HEK293T (cell line): ENCODE data around the gene C20orf144.

Source experiments
- CTCF ChIA-PET: fragments of 350-600 bp; formaldehyde crosslinking; extraction: SDS; loops from one replicate; lab custom pipeline; 2021; ENCODE audit warnings: antibody characterized with exemption, inconsistent platforms; lab: Yijun Ruan, JAX
- POLR2A ChIA-PET: fragments of 350-600 bp; formaldehyde crosslinking; extraction: SDS; loops from one replicate; lab custom pipeline; 2020; ENCODE audit warnings: antibody characterized with exemption, inconsistent platforms; lab: Yijun Ruan, JAX
- DNase-seq: peaks from one replicate; pipeline ENCODE4 v3.0.0; 2012; ENCODE audit warnings: mixed read lengths; ENCODE audit errors: extremely low spot score
- ARNT ChIP-seq: fragments of 450-650 bp; IDR thresholded peaks from 2 replicates; pipeline ENCODE4 v1.6.1; 2017; ENCODE audit warnings: mild to moderate bottlenecking
- BHLHE40 ChIP-seq: fragments of 450-650 bp; IDR thresholded peaks from 2 replicates; pipeline ENCODE4 v1.6.1; 2016; ENCODE audit warnings: mild to moderate bottlenecking, moderate library complexity, borderline replicate concordance
- CTBP1 ChIP-seq: fragments of 450-650 bp; IDR thresholded peaks from 2 replicates; pipeline ENCODE4 v1.6.1; 2016; ENCODE audit warnings: borderline replicate concordance
- ELF4 ChIP-seq: fragments of 450-650 bp; IDR thresholded peaks from 2 replicates; pipeline ENCODE4 v1.6.1; 2017; ENCODE audit warnings: antibody characterized with exemption
- FOXA1 ChIP-seq: fragments of 450-650 bp; IDR thresholded peaks from 2 replicates; pipeline ENCODE4 v1.6.1; 2016; ENCODE audit warnings: mild to moderate bottlenecking
- FOXK2 ChIP-seq: fragments of 450-650 bp; IDR thresholded peaks from 2 replicates; pipeline ENCODE4 v1.6.1; 2016; ENCODE audit warnings: mild to moderate bottlenecking
- FOXM1 ChIP-seq: fragments of 450-650 bp; IDR thresholded peaks from 2 replicates; pipeline ENCODE4 v1.6.1; 2017; ENCODE audit warnings: mild to moderate bottlenecking, borderline replicate concordance
- HDGF ChIP-seq: fragments of 450-650 bp; IDR thresholded peaks from 2 replicates; pipeline ENCODE4 v1.6.1; 2017; ENCODE audit warnings: antibody characterized with exemption, borderline replicate concordance
- L3MBTL2 ChIP-seq: fragments of 450-650 bp; conservative IDR thresholded peaks from 2 replicates; pipeline ENCODE4 v1.6.1; 2016; ENCODE audit warnings: mild to moderate bottlenecking
- LEF1 ChIP-seq: fragments of 450-650 bp; IDR thresholded peaks from 2 replicates; pipeline ENCODE4 v1.6.1; 2017; ENCODE audit warnings: mild to moderate bottlenecking, borderline replicate concordance
- NFRKB ChIP-seq: fragments of 450-650 bp; IDR thresholded peaks from 2 replicates; pipeline ENCODE4 v1.6.1; 2016; ENCODE audit warnings: mild to moderate bottlenecking, moderate library complexity
- PKNOX1 ChIP-seq: fragments of 450-650 bp; IDR thresholded peaks from 2 replicates; pipeline ENCODE4 v1.6.1; 2016
- SP1 ChIP-seq: fragments of 450-650 bp; IDR thresholded peaks from 2 replicates; pipeline ENCODE4 v1.6.1; 2017
- SUZ12 ChIP-seq: fragments of 450-650 bp; IDR thresholded peaks from 2 replicates; pipeline ENCODE4 v1.6.1; 2016; ENCODE audit warnings: mild to moderate bottlenecking
- TARDBP ChIP-seq: fragments of 450-650 bp; IDR thresholded peaks from 2 replicates; pipeline ENCODE4 v1.6.1; 2016
- ZNF384 ChIP-seq: fragments of 450-650 bp; IDR thresholded peaks from 2 replicates; pipeline ENCODE4 v1.6.1; 2016

The C20orf144 gene

GRCh38 chr20:33681728-33682353 is 19.7 kb downstream of the C20orf144 start:
- POLR2A ChIA-PET: interaction anchor here (1.0 to 1.3 kb wide), 2 partner anchors 19 to 37 kb away, joined by 3 to 5 read pairs; no protein-coding TSS in a partner anchor
- no peak for DNase-seq
- CTCF ChIA-PET: no interaction called here
- TF ChIP-seq ELF4 (no peak), ARNT (no peak), CTBP1 (no peak), FOXK2 (no peak), FOXA1 (no peak), NFRKB (no peak), TARDBP (no peak), PKNOX1 (no peak), SP1 (no peak), LEF1 (no peak), HDGF (no peak), ZNF384 (no peak), L3MBTL2 (no peak), FOXM1 (no peak), BHLHE40 (no peak), SUZ12 (no peak)

- POLR2A ChIA-PET: interaction anchor here (1.1 to 2.7 kb wide), 5 partner anchors 9 to 47 kb away, joined by 3 to 20 read pairs (median 7); partner anchors contain the start of gene ZNF341
- DNase-seq: no peak
- CTCF ChIA-PET: no interaction called here
- TF ChIP-seq ZNF384 (no peak), SUZ12 (no peak), SP1 (no peak), FOXA1 (no peak), FOXK2 (no peak), ELF4 (no peak), BHLHE40 (no peak), HDGF (no peak), FOXM1 (no peak), NFRKB (no peak), PKNOX1 (no peak), ARNT (no peak), CTBP1 (no peak), L3MBTL2 (no peak), TARDBP (no peak), LEF1 (no peak)
These were observed 22.6 kb downstream of the C20orf144 start for GRCh38 chr20:33684533-33685327.

- ChIA-PET CTCF (no interaction called here), POLR2A (interaction anchor here (1.3 to 2.7 kb wide), 4 partner anchors 9 to 21 kb away, joined by 3 to 20 read pairs (median 10); no protein-coding TSS in a partner anchor)
- peak; percentile 52 for DNase-seq
- no peak for TF ChIP-seq HDGF
- TF ChIP-seq L3MBTL2: 0 out of 2 replicates have a peak, but pooled peaks have one; percentile 33
These were observed 23.4 kb downstream of the C20orf144 start for GRCh38 chr20:33685328-33686099.

GRCh38 chr20:33686100-33686983 is 24.2 kb downstream of the C20orf144 start, which contains the start of gene E2F1:
E2F1 (minus strand) TSS chr20:33686385; CDS start chr20:33686264, 121 bp downstream.
- POLR2A ChIA-PET: interaction anchor here (1.2 to 2.7 kb wide), 6 partner anchors 8 to 46 kb away, joined by 3 to 20 read pairs (median 6); partner anchors contain the start of genes NECAB3 and ZNF341
- peak; percentile 95 for DNase-seq
- CTCF ChIA-PET: interaction anchor here (0.7 kb wide), 1 partner anchor 9 kb away, joined by 3 read pairs; no protein-coding TSS in a partner anchor
- TF ChIP-seq ELF4 (no peak), L3MBTL2 (peak; percentile 61; the same call in 1 of the 2 replicates), HDGF (no peak), LEF1 (no peak), CTBP1 (no peak), ARNT (no peak), BHLHE40 (no peak)

- TF ChIP-seq FOXA1 (no peak), CTBP1 (no peak), FOXM1 (no peak), ELF4 (no peak), HDGF (no peak), LEF1 (no peak), PKNOX1 (no peak), TARDBP (no peak)
- POLR2A ChIA-PET: interaction anchor here (1.2 to 1.6 kb wide), 3 partner anchors 13 to 45 kb away, joined by 3 to 8 read pairs (median 5); partner anchors contain the start of genes NECAB3 and ZNF341
- CTCF ChIA-PET: interaction anchor here (0.7 kb wide), 2 partner anchors 9 to 754 kb away, joined by 3 to 4 read pairs; no protein-coding TSS in a partner anchor
- DNase-seq: no peak
These were observed 24.8 kb downstream of the C20orf144 start for GRCh38 chr20:33686984-33687366.
